Prostate gland (tissue), 2 donors: Measurements from ENCODE around the gene BMPER.

Source experiments
- CTCF ChIP-seq, 4 experiments: fragments of 200-600 bp in 2 of 4; fragments of 450-650 bp in 2 of 4; sonication (generic) in 2 of 4; IDR thresholded peaks; 1 replicate in 3 of 4; 2 replicates in 1 of 4; pipeline ENCODE4 v1.5.1; 2016 to 2019; ENCODE audit warnings: antibody characterized with exemption in 4 of 4, mild to moderate bottlenecking in 2 of 4, moderate library complexity in 2 of 4
- POLR2A ChIP-seq: fragments of 450-650 bp; IDR thresholded peaks from one replicate; pipeline ENCODE4 v1.6.1; 2016; ENCODE audit warnings: antibody characterized with exemption, mild to moderate bottlenecking

GRCh38 chr7:33881316-33881715 lies 24.0 kb upstream of the BMPER start:
- TF ChIP-seq CTCF (IDR thresholded peaks at IDR 0.05) (no peak), POLR2A (no peak)
